LoVo (cell line): ENCODE measurements around the gene BOK.

ENCODE experiments used
- DNase-seq: peaks from one replicate; pipeline ENCODE4 v3.0.0-alpha.2; 2016; ENCODE audit warnings: low spot score

Gene BOK

GRCh38 chr2:241601841-241602240, 43.3 kb downstream of the BOK start:
- no peak for DNase-seq

- DNase-seq: no peak
Measured at GRCh38 chr2:241602720-241603119, 44.2 kb downstream of the BOK start.

DNA sequence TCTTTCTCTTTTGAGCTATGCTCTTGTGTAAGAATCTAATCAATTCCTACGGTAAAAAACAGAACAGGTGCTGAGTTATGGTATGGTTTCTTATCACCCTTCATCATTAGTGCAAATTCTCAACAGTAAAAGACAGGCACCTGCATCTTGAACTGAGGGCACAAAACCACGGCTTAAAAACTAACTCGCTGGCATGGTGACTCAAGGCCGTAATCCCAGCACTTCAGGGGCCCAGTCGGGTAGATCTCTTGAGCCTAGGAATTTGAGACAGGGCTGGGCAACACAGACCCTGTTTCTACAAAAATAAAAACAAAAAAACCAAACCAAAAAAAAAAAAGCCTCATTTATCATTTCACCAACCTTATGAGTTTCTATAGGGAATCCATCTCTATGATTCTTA, 45.1 kb downstream of the BOK start:
- no peak for DNase-seq

GRCh38 chr2:241606186-241606585, 47.6 kb downstream of the BOK start:
- no peak for DNase-seq

- no peak for DNase-seq
Measured at GRCh38 chr2:241607162-241607885, 48.8 kb downstream of the BOK start.

GRCh38 chr2:241608881-241609280, 50.3 kb downstream of the BOK start:
- DNase-seq: no peak

DNA sequence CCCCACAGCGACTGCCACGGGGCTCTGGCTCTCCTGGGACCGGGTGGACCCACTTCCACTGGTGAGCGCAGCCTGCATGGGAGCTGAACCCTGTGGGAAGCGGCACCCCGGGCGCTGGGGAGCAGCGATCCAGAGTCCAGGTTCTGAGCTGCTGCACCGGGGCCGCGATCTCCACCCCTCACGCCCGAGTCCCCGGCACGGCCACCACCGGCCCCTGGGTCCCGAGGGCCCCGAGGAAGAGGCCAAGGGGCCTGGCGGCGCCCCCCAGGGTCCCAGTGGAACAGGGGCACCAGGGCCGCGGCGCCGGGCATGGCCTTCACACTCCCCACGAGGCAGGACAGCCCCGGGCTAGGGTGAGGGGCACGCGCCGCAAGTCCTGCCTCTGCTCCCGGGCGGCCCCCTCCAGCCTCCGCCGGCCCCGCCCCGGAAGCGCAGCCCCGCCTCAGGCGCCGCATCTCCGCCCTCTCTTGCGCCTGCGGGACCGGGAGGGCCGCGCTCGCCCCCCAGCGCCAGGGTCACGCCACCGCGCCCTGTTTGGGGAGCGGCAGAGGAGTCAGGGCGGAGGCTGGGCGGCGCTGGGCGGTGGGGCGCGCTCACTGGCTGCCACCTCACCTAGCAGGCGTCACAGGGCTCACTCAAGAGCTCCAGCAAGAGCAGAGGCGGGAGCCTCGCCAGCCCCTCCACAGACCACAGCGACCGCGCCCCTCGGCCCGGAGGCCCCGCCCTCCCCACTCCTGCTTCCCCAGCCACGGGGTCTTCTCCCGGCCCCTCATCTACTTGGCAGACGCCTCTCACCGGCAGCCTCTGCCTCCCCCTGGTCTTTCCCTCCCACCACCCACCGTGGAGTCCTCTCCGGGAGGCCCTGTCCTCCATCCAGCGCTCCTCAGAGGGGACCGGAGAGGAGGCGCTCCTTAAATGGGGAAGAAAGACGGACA, 51.6 kb downstream of the BOK start:
- DNase-seq: peak; percentile 92

- no peak for DNase-seq
Measured at GRCh38 chr2:241611062-241611461, 52.5 kb downstream of the BOK start.

- DNase-seq: no peak
Measured at GRCh38 chr2:241612156-241613016, 53.8 kb downstream of the BOK start.

- no peak for DNase-seq
Measured at GRCh38 chr2:241613017-241613780, 54.7 kb downstream of the BOK start.

DNA sequence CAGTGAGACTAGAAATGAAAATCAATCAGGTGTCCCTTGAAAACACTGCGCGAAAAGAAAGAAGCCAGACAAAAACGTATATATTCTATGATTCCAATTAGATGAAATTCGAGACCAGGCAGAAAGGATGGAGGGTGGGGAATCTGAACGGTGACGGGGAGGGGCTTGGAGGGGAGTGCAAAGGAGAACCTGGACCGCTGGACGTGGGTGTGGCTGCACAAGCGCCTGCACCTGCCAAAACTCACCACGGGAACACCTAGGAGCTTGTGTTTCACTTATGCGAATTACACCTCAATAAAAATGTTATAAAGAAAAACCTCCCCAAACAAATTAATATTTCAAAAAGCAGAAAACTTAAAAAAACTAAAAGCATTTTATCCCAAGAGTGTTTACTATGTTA, 56.5 kb downstream of the BOK start:
- DNase-seq: no peak

DNA sequence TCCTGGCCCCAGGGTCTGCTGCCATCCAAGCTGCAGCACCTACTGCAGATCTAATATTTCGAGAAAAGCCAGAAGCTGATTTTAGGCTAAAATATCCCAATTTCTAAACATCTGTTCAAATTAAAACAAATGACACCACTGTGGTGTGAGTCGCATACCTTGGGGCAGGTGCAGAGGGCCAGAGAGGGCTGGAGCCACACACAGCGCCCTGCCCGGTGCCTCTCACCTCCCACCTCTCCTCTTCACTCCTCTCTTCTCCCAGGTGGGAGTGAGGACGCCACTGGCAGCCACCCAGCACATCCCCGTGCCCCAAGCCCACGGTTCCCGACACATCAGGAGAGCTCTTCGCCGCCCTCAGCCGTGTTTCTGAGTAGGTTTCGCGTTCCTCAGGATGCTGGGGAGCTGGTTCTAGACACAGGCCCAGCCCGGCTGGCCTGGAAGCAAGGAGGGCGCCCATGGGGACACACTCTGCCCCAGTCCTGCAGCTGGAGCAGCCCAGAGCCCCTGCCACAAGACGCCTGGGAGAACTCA, 57.0 kb downstream of the BOK start:
- no peak for DNase-seq

DNA sequence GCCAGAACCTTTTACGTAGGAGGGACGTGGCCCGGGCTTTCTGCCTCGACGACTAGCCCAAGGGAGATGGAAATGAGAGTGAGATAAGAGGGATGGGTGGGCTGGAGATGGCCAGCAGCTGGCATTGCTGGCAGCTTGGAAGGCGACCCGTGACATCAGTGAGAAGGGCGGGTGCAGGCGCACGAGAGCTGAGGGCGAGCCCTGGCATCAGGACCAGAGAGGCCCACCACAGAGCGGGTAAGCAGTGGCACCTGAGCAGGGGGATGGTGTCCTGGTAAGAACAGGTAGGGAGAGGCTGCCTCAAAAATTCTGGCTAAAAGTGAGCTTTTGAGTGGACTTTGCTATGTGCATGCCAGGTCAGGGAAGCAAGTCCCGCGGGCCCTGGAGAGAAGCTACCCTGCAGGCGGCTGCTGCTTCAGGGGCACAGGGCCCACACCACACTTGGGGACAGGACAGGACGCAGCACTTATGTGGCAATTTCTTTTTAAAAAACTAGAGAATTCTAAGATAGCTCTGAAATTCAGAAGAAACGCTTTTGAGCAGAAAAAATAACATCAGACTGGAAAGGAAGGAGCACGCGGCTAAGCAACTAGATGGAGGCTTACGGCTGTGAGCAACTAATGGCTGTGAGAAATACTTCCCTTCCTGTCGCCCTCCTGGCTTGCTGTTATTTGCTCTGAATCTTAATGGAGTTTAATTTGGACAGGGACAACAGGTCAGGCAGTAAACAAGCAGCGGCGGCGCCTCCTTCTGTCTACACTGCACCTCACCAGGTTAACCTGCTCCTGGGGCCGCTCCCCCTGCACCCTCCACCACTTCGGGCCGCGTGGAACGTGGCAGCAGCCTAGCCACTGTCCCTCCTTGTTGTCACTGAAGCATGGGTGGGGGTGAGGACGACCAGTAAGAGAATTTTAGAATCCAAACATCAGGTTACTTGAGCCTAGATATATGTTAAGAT, 57.9 kb downstream of the BOK start:
- no peak for DNase-seq

GRCh38 chr2:241617431-241618154, 59.0 kb downstream of the BOK start:
- DNase-seq: no peak

DNA sequence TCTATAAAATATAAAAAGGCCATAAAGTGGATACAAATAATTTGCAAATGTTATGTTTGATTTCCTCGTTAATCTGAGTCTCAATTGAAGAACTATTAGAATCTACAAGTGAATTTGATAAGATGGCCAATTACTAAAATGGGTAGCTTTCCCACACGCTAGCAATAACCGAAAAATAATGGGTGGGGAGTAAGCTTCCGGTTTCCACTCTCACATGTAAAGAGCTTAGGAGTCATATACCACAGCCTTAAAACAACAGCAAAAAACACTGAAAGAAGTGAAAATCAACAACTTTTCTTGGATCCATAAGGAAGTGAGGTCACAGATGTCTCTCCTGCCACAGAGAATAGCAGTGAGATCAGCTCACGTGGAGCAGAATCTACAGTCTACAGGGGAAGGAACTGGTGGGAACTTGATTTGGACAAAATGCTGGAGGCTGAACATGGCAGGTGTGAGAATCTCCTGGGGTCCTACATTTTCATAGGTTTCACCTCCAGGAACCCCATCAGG, 59.8 kb downstream of the BOK start:
- DNase-seq: no peak

GRCh38 chr2:241618829-241619228, 60.3 kb downstream of the BOK start:
- DNase-seq: no peak

GRCh38 chr2:241619597-241620418, 61.3 kb downstream of the BOK start:
- DNase-seq: no peak

DNA sequence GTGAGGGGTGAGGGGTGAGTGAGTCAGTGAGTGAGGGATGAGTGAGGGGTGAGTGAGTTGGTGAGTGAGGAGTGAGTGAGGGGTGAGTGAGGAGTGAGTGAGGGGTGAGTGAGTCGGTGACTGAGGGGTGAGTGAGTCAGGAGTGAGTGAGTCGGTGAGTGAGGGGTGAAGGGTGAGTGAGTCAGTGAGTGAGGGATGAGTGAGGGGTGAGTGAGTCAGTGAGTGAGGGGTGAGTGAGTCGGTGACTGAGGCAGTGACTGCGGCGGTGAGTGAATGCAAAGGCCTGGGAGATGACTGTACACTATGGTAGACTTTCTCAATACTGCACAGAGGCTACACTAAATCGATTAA, 61.8 kb downstream of the BOK start:
- peak; percentile 8 for DNase-seq
